ENCODE measurements around the gene PAX6.
A peak's percentile ranks its signal among the peaks of the same experiment; 100 is the strongest.

The PAX6 gene

GRCh38 chr11:31798057-31798553 lies 13.0 kb downstream of the PAX6 start:
- DNase-seq (ENCODE audit: low spot score) = no peak

GRCh38 chr11:31797190-31798056 lies 13.7 kb downstream of the PAX6 start:
- no peak for DNase-seq (ENCODE audit: low spot score)

GRCh38 chr11:31796499-31797189 lies 14.5 kb downstream of the PAX6 start:
- no peak for DNase-seq (ENCODE audit: low spot score)

- no peak for DNase-seq (ENCODE audit: low spot score)
Measured at GRCh38 chr11:31795706-31796498, 15.2 kb downstream of the PAX6 start.

GRCh38 chr11:31794548-31794947 lies 16.6 kb downstream of the PAX6 start:
- DNase-seq (ENCODE audit: low spot score) = no peak

- DNase-seq (ENCODE audit: low spot score) = no peak
Measured at GRCh38 chr11:31793264-31793663, 17.9 kb downstream of the PAX6 start.

GRCh38 chr11:31792456-31792855 lies 18.7 kb downstream of the PAX6 start:
- DNase-seq (ENCODE audit: low spot score) = no peak

GRCh38 chr11:31792036-31792435 lies 19.1 kb downstream of the PAX6 start:
- no peak for DNase-seq (ENCODE audit: low spot score)

GRCh38 chr11:31790649-31791048 lies 20.5 kb downstream of the PAX6 start:
- DNase-seq (ENCODE audit: low spot score) = no peak

GRCh38 chr11:31788085-31788484 lies 23.0 kb downstream of the PAX6 start:
- no peak for DNase-seq (ENCODE audit: low spot score)

- DNase-seq (ENCODE audit: low spot score) = no peak
Measured at GRCh38 chr11:31786996-31787685, 24.0 kb downstream of the PAX6 start.

GRCh38 chr11:31784611-31785010 lies 26.5 kb downstream of the PAX6 start:
- no peak for DNase-seq (ENCODE audit: low spot score)

- no peak for DNase-seq (ENCODE audit: low spot score)
Measured at GRCh38 chr11:31783252-31783651, 27.9 kb downstream of the PAX6 start.

- DNase-seq (ENCODE audit: low spot score) = no peak
Measured at GRCh38 chr11:31782257-31782656, 28.9 kb downstream of the PAX6 start.

- DNase-seq (ENCODE audit: low spot score) = no peak
Measured at GRCh38 chr11:31780480-31780971, 30.6 kb downstream of the PAX6 start.

- no peak for DNase-seq (ENCODE audit: low spot score)
Measured at GRCh38 chr11:31780078-31780477, 31.0 kb downstream of the PAX6 start.

- DNase-seq (ENCODE audit: low spot score) = no peak
Measured at GRCh38 chr11:31779374-31779791, 31.7 kb downstream of the PAX6 start.

- no peak for DNase-seq (ENCODE audit: low spot score)
Measured at GRCh38 chr11:31772412-31772811, 38.7 kb downstream of the PAX6 start.

GRCh38 chr11:31770011-31770700 lies 41.0 kb downstream of the PAX6 start:
- no peak for DNase-seq (ENCODE audit: low spot score)

GRCh38 chr11:31768749-31769640 lies 42.1 kb downstream of the PAX6 start:
- DNase-seq (ENCODE audit: low spot score) = peak; percentile 65
